GM19238 (cell line): ENCODE measurements around the gene RNLS.

ENCODE experiments used
- DNase-seq: peaks from one replicate; pipeline ENCODE4 v3.0.0; 2011; ENCODE audit warnings: low spot score; ENCODE audit not compliant: insufficient read length

The RNLS gene

DNA sequence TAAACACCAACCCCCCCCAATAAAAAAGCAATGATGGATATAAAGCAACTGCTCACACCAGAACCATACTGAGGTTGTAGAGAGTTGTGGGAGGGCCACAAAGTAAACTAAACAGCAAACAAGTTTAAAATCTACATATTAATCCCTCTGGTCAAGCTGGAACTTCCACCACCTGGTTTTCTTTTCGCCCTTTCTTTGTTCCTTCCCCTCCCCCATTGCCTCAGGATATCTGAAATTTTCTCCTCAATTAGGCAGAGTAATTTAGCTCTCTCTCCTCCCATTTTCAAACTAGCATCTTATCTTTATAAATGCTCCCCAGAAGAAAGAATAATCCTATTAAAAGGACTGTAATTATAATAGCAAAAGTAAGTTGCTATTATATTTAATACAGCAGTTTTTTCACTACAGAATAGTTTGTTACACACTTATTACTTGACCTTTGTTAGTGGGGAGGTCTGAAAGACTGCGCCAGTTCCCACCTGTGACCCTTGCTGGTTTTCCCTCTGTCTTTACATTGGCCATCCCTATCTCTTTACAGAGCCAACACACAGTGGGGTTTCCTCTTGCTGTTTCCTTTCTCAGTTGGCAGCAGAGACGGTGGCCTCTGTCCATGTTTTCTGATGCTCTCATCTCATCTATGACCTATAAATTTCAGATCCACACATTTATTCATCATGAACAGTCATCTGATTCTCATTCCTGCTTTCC lies 235.4 kb downstream of the RNLS start:
- DNase-seq: no peak

DNA sequence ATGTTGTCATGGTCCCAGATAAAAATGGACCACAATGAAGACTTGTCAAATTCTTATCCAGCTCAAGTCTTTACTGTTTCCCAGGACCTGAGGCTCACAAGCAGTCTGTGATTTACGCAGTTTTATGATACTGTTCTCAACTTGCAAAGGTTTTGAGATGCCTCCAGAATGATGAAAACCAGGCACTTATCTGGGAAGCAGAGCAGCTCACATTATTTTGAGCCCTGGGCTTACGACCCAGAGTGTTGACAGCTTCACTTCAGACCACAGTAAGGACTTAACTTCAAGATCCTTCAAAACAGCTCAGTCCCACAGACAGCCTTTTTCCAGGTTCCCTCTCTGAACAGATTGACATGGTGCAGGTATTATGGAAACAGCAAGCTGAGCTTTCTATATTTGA lies 236.1 kb downstream of the RNLS start:
- DNase-seq: no peak

DNA sequence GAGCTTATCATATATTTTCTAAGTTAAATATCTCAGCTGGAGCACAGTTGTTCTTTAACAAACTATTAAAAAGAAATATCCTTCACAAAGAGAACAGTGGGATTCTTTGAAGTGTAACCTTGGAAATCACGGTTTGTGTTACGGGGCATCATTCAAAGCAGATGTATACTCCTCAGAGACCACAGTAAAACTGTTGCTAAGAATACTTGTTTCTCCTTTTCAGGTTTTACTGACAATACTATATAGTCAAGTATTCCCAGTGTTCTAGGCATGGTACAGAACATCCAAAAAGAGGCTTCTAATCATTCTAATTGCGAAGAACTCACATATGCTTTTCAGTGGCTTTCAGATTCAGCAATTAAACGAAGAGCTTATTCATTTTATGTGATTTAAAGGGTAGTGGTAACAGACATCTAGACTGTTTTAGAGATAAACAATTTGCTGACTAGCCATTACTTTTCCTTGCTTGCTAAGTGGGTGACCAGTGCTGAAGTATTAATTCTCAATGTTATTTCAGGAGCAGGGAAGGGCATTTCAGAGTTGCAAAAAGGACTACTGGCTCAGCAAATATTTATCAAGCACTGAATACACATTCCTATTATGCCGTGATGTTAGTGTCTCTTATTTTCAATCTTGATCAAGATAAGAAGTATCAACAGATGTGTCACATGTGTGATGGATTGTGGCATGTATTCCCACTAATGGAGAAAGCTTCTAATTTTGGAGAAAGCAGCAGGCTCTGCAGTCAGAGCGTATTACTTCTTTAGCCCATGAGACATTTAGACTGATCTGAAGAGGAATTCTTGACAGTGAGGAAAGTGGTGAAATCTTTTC lies 236.8 kb downstream of the RNLS start:
- no peak for DNase-seq

DNA sequence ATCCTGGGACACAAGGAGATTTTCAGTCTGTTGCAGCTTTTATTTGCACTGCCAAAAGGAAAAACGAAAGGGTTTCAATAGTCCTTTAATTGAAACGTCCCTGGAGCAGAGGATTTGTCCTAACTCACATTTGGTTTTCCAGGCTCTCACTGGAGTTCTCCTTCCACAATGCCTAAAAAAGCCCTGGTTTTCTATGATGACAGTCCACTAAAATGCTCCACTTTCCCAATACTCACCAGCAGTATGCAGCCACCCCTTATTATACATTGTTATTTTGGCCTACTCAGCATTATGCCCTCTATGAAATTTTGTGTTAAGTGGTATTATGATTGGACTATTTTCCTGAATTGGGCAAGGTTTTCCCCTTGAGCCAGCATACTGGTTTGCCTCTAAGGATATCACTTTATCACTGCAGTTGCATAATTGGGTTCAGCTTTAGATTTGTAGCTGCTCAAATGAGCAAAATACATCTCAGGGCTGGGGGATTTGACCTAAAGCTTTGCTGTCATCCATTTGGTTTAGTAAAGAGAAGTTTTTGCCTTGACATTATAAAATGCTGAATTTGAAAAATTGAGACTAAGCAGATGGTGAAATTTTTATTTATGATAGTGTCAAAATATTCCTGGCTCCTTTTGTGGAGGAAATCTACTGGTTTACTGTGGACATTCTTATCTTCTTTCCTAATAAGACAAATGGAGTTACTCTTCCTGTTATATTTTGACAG lies 239.2 kb downstream of the RNLS start:
- DNase-seq: no peak

DNA sequence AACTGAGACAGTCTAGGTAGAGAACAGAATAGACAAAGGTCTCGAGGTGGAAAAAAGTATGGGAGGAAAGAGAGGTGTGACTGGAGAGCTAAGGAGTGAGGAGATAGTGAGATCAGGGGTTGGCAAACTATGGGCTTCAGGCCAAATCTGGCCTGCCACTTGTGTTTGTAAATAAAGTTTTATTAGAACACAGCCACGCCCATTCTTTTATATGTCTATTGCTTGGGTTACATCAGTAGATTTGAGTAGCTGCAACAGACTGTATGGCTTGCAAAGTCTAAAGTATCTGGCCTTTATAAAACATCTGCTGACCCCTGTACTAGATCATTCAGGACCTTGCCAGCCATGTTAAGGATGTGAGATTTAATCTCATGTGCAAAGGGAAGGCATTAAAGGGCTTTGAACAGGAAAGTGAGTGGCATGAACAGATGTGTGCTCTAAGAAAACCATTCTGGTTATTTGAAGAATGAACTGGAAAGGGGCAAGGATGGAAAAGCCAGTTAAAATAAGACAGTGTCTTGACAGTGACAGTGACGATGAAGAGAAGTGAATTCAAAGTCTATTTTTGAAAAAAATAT lies 240.3 kb downstream of the RNLS start:
- DNase-seq: no peak

DNA sequence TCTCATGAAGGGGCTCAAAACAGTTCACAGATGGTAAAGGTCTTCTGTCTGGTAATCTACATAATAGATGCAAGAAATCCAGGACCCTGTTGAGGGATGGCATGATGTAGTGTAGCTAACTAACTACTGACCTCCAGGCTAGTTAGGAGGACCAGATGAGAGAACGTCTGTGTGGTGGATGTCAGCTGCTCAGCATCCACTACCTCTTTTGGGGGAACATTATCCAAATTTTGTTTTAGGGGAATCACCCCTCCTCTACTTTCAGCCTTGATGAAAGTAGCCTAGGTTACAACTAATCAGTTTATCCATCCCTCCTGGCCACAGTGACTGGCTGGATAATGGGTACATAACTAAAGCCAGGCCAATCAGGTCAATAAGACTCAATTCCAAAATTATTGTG lies 246.0 kb downstream of the RNLS start:
- no peak for DNase-seq

DNA sequence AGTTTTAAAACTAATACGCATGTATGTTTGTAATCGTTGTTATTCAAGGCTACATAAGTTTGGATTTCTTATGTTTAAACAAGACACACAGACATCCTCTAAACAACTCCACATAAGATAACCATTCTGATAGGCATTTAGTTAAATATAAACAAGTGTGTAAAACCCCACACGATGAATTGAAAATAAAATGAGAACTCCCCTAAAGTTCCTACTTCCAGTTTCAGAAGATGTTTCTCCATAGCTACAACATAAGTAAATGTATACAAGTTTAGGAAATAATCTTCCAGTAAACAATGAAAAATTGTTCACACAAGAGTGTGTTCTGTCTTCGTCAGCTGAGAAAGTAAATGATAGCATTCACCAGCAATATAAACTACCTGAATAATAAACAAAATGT lies 246.8 kb downstream of the RNLS start:
- no peak for DNase-seq

DNA sequence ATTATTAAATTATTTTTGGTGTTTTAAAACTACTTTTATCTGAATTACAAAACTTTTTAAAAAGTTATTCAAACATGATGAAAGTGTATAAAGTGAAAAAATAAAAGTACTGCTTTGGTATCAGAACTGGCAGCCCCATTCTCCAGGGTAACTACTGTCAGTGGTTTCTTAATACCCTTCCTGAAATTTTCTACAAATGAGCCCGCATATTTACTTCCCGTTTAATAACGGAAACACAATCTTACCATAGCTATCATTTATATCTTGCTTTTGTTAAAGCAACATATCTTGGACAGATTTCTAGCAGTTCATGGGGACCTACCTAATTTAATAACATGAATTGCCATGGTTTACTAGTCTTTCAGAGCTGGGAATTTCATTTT lies 249.9 kb downstream of the RNLS start:
- no peak for DNase-seq

DNA sequence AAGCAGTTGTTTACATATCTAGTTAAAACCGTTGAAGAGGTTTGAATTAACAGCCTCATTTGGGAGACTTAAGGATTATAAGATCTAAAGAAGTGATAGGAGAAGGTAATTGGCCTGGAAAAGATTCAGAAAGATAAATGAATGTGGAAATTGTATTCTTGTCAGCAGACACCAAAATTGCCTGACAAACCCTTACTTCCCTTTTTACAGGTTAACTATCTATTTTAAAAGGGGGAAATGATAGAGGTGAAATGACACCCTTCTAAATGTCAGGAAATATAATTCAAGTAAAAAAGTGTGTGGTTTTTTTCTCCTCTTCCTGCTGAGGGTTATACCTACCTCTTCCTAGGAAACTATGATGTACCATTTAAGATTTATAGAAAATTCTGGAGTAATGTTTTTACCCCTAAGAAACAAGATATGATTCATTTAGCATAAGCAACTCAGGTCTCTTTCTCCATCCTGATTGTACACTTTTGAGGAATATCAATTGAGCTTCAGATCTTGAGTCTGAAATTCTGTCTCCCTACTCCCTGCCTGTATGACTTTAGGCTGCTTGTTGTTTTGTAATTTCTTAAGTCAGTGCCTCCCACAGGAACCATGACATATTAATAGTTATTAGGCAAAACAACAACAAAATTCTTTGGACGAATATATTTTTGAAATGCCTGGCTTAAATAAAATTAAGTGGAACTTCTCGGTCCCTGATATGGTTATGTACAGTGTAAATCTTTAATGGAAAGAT lies 250.4 kb downstream of the RNLS start:
- no peak for DNase-seq

DNA sequence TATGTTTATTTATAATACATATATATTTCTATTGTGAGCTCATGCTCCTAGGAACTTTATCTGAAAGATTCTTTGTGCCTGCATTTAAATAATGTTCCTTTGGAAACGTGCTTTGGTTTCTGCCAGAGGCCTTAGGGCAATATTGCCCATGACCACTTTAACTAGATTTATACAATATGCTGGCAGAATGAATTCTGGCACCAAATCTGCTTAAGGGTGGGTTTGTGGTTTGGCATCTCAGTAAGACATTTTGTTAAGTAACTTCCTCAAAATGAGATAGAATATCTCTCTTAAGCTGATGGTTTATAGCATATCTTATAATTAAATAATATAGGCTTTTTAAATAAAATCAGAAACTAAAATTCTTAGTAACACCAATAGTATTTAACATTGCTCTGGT lies 252.9 kb downstream of the RNLS start:
- DNase-seq: no peak

DNA sequence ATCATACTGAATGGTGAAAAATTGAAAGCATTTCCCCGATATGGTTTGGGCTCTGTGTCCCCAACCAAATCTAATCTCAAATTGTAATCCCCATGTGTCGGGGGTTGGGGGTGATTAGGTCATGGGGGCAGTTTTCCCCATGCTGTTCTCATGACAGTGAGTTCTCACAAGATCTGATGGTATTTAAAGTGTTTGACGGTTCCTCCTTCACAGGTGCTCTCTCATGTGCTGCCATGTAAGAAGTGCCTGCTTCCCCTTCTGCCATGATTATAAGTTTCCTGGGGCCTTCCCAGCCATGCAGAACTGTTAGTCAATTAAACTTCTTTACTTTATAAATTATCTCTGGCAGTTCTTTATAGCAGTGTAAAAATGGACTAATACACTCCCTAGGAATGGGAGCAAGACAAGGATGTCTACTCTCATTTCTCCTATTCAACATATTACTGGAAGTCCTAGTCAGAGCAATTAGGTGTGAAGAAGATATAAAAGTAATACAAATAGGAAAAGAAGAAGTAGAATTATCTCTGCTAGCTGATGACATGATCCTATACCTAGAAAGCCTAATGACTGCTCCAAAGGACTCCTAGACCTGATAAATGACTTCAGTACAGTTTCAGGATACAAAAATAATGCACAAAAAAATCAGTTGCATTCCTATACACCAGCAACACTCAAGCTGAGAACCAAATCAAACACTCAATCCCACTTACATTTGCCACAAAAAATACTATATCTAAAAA lies 260.6 kb downstream of the RNLS start:
- DNase-seq: no peak

DNA sequence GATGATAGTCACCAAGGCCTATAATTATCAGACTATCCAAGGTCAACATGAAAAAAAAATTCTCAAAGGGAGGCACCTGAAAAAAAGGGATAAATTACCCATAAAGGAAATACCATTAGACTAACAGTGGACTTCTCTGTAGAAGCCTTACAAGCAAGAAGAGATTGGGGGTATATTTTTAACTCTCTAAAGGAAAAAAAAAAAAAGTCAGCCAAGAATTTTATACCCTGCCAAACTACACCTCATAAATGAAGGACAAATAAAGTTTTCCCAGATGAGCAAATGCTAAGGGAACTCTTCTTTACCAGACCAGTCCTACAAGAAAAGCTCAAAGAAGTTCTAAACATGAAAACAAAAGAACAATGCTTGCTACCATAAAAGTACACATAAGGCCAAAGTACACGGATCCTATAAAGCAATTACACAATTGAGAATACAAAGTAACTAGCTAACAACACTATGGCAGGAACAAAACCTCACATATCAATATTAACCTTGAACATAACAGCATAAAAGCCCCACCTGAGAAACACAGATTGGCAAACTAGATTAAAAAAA lies 263.1 kb downstream of the RNLS start:
- DNase-seq: no peak

DNA sequence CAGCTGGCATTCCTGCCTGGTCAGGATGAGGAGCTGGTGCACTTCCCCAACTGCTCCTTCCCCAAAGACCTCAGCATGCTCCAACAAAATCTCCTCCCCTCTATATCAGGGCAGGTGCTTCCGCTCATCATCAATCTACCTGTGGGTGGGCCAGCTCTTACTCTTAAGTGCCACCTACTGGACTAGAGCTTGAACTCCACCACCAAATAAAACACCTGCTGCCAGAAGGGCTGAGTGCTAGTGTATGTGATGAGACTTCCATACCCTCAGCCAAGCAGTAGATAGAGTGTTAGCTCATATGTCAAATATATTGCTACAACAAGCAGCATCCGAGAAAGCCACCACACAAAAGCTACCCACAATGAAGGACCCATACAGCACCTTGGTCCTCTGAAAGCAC lies 264.3 kb downstream of the RNLS start:
- no peak for DNase-seq

DNA sequence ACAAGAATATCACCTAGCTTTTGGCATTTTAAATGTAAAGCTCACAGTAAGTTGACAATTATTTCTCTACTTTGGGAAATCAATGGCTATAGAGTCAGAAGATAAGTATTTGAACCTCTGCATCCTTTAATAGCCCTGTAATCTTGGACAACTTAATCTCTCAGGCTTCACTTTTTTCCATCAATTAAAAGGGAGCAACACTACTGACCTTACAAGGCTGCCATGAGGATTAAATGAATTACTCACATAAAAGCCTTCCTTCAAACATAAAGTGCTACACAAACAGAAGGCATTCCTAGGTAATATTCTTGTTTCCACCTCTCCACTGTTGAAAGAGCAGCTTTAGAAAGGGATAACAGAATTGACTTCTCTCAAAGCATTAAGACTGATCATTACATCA lies 266.0 kb downstream of the RNLS start:
- no peak for DNase-seq

DNA sequence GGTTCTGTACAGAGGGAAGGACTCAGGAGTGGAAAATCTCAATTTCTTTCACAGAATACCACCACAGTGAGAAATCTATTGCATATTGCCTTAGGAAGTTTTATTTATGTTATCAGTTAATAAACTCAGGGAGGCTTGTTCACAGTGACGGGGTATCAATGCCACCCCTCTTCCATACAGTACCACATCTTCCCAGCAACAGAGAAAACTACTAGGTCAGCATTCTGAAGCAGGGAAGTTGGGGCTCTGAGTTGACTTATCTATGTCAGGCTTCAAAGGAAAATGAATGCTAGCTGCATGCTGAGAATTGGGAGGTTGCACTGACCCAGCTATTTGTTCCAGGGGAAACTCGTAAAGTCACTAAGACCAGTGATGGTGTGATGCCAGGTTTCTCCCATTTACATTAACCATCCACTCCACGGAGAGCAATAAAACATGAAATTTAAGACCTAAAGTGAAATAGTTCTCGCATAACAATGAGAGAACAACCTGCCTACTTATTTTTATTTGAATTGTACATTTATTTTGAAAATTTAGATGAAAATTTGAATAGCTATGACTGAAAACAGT lies 266.7 kb downstream of the RNLS start:
- no peak for DNase-seq

DNA sequence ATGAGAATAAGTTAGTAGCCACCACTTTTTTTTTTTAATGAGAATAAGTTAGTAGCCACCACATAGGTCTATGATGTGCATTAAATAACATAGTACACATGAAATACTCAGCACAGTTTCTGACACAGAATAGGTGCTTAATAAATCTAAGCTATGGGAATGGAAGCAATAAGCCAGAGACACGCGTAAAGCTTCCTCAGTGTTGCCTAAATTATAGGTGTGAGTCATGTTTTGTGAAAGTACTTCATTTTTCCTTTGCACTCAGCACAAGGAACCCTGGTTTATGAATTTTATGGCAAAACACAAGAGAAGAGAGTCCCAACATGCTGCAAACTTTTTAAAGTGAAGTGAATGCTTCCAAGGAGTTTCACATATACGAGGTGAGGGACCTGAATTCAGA lies 267.4 kb downstream of the RNLS start:
- no peak for DNase-seq

DNA sequence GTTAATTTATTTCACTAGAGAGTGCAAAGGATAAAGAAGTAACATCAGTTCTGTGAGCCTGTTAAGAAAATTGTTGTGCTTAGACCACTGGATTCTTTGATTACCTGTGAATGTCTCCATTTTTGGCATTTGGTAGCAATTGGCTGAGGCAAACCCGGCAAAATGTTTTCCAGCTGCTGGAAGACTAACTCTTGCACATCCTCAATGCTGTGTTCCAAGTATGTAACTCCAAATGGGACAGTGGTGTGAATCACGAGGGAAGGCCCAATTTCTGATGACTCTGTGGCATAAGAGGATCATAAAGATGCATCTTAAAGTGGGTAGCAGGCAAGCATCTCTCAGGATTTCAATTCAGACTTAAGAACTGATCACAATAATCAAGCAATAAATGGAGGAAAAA lies 268.8 kb downstream of the RNLS start:
- no peak for DNase-seq

DNA sequence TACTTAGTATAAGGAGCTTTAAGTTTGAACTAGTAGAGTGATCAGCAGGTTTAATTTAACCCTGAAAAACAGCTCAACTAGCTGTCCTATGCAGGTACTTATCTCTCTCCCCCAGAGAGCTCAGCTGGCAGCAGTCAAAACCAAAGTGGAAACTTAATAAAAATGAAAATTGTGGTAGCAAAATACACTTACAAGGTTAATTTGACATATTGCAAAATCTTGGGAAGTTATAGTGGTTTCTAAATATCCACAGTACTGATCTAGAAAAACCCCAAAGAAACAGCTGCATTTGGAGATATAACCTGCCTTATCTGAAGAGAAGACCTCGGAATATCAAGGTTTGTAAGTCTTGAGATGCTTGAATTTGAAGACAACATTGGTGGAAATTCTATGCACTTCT lies 269.2 kb downstream of the RNLS start:
- no peak for DNase-seq

DNA sequence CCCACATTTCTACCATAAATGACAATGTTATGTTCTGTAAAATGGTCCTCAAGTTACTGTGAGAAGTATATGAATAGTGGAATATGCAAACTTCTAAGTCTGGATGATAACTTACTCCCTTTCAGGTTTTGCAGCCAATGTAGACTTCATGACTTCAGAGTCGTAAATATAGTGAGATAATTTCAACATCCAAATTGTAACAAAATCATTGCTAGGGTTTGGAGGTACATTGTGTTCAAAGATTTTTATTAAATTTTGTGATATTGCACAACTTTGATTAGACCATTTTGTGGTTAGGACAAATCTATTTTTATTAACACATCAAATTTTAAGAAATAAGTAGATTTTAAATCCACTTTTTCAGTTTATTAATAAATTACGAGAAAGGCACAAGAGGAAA lies 270.3 kb downstream of the RNLS start:
- no peak for DNase-seq

DNA sequence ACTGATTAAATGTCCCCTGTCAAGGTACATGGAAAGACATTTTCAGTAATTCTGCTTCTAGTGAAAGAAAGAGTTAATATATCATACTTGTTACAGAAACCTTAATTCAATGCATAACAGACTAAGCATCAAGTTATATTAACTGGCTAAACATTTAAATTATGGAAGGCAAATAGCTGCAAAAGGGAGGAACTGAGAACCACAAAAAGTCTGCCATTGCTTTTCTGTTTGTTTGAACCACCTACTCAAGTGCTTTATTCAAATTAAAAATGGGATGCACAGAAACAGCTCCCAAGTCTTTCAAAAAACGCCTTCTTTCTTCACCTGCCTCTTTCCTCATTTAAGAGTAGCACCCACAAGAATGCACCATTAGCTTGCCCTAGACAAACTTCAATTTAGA lies 271.9 kb downstream of the RNLS start:
- DNase-seq: no peak
